SH-SY5Y (cell line): ENCODE data around the gene CGREF1.

Experiments used
- GATA2 ChIP-seq: IDR thresholded peaks from 2 replicates; pipeline ENCODE4 v1.6.1; 2011; ENCODE audit warnings: mild to moderate bottlenecking, low read depth, low read length
- GATA3 ChIP-seq: IDR thresholded peaks from 2 replicates; pipeline ENCODE4 v1.6.1; 2011; ENCODE audit warnings: low read depth, mild to moderate bottlenecking, low read length, moderate library complexity

DNA sequence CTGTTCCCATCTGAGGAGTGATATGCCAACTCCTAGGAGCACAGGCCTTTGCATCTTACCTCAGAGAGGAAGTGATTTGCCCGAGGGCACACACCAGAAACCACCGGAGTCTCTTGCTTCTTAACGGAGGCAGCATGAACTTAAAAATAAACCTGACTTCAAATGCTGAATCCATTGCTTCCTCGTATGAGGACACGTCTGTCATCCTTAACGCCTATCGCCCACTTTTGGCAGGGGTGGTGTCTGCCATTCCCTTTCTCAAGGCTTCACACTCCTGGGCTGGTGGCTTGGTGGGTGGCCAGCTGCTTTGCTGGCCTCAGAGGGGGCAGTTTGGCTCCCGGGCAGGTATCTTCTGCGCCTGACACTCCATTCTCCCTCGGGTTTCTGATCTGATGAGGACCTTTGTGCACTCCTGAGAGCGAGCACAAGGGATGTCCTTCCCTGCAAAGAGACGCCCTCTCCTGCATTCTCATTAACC lies 16.6 kb upstream of the CGREF1 start:
- TF ChIP-seq GATA2 (no peak), GATA3 (no peak)
